ENCODE measurements around the gene CERS6.

Gene CERS6

GRCh38 chr2:168600949-168601348 is 144.9 kb downstream of the CERS6 start:
- no peak for DNase-seq (ENCODE audit: low read depth, low spot score)

GRCh38 chr2:168601741-168602140 is 145.7 kb downstream of the CERS6 start:
- DNase-seq (ENCODE audit: low read depth, low spot score): no peak

GRCh38 chr2:168602379-168602778 is 146.3 kb downstream of the CERS6 start:
- DNase-seq (ENCODE audit: low read depth, low spot score): no peak

GRCh38 chr2:168602846-168603401 is 146.9 kb downstream of the CERS6 start:
- no peak for DNase-seq (ENCODE audit: low read depth, low spot score)

GRCh38 chr2:168603439-168603961 is 147.4 kb downstream of the CERS6 start:
- no peak for DNase-seq (ENCODE audit: low read depth, low spot score)

GRCh38 chr2:168604252-168604651 is 148.2 kb downstream of the CERS6 start:
- DNase-seq (ENCODE audit: low read depth, low spot score): no peak

GRCh38 chr2:168607992-168608391 is 151.9 kb downstream of the CERS6 start:
- no peak for DNase-seq (ENCODE audit: low read depth, low spot score)

GRCh38 chr2:168608796-168609195 is 152.7 kb downstream of the CERS6 start:
- no peak for DNase-seq (ENCODE audit: low read depth, low spot score)

- DNase-seq (ENCODE audit: low read depth, low spot score): no peak
Observed at GRCh38 chr2:168611091-168611490, 155.0 kb downstream of the CERS6 start.

GRCh38 chr2:168611896-168612650 is 156.0 kb downstream of the CERS6 start:
- DNase-seq (ENCODE audit: low read depth, low spot score): no peak

GRCh38 chr2:168612719-168613118 is 156.6 kb downstream of the CERS6 start:
- no peak for DNase-seq (ENCODE audit: low read depth, low spot score)

- no peak for DNase-seq (ENCODE audit: low read depth, low spot score)
Observed at GRCh38 chr2:168613551-168613950, 157.5 kb downstream of the CERS6 start.

- no peak for DNase-seq (ENCODE audit: low read depth, low spot score)
Observed at GRCh38 chr2:168614172-168615018, 158.3 kb downstream of the CERS6 start.

GRCh38 chr2:168620554-168620953 is 164.5 kb downstream of the CERS6 start:
- no peak for DNase-seq (ENCODE audit: low read depth, low spot score)

GRCh38 chr2:168622559-168622958 is 166.5 kb downstream of the CERS6 start:
- DNase-seq (ENCODE audit: low read depth, low spot score): no peak

GRCh38 chr2:168624028-168624427 is 168.0 kb downstream of the CERS6 start:
- no peak for DNase-seq (ENCODE audit: low read depth, low spot score)

GRCh38 chr2:168626096-168626495 is 170.0 kb downstream of the CERS6 start:
- DNase-seq (ENCODE audit: low read depth, low spot score): no peak

- peak; percentile 54 for DNase-seq (ENCODE audit: low read depth, low spot score)
Observed at GRCh38 chr2:168626647-168627046, 170.6 kb downstream of the CERS6 start.

- no peak for DNase-seq (ENCODE audit: low read depth, low spot score)
Observed at GRCh38 chr2:168632709-168633121, 176.6 kb downstream of the CERS6 start.

- no peak for DNase-seq (ENCODE audit: low read depth, low spot score)
Observed at GRCh38 chr2:168633200-168633599, 177.1 kb downstream of the CERS6 start.

GRCh38 chr2:168633895-168634294 is 177.8 kb downstream of the CERS6 start:
- DNase-seq (ENCODE audit: low read depth, low spot score): no peak

GRCh38 chr2:168635065-168635577 is 179.0 kb downstream of the CERS6 start:
- no peak for DNase-seq (ENCODE audit: low read depth, low spot score)
